ENCODE measurements around the gene ZNF503.
"Not testable (repeated sequence)": the region's sequence is repeated elsewhere in the genome, so short reads cannot be mapped to it uniquely, and the experiment has no call there.

ZNF503 gene

DNA sequence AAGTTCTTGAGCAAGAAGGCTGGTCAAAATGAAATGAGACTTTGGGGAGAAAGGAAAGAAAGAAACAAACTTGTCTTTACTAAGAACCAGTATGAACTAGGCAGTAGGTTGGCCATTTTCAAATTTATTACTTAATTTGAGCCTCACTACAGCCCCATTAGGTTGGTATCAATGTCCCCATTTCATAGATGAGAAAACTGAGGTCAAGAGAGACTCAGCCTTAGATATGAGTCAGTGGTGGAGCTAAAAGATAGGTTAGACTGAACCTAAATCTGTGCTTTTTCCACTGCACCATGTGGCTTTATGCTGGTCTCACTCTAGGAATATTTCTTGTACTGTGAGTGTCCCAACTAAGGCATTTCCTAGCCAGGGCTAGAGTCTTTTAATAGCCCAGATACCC is 8.8 kb downstream of the ZNF503 start:
- DNase-seq, result no peak

DNA sequence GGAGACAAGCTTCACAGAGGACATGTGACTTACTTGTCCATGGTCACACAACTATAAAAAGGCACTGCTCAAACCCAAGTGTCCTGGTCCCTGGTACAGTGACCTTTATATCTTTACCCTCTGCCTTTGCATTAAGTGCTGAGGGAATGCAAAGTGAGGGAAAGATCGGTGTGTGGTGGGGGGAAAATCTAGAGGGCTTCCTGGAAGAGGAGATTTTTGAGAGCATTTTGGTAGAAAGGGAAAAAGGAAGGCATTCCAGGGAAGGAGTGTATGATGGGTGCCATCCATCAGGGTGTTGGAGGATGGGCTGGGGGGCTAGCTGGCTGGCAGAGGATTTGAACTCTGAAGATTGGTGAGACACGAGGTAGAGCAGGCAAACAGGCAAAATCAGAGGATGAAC is 9.3 kb downstream of the ZNF503 start:
- no peak for DNase-seq

DNA sequence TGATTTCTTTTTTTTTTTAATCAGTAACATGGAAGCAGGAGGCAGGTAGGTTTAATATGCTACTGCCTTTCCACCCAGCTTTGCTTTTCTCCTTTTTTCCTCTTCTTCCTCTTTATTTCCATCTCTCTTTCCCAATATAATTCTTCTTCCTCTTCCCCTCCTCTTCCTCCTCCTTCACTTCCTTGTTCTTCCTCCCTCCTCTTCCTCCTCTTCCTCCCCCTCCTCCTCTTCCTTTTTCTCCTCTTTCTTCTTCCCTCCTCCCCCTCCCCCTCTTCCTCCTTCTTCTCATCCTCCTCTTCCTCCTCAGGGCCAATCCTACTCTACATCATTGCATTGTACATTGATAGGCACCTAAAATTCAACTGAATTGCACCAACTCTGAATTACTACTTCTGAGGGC is 11.4 kb downstream of the ZNF503 start:
- DNase-seq, result no peak

DNA sequence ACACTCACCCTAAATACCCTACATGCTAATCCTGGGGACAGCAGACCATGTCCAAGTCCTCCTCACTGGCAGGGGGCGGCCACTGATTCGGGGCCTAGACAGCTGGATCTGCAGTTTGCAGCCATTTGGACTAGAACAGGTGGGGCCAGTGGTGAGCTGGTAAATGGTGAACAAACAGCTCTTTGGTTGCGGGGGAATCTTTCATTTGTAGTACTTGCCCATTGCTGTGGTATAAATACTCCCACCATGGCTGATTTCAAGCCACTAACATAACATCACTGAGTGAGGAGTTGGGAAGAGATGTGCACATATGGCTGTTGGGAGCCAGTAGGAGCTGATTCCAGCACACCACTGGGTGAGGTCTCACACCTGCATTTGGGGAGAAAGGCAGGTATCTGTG is 13.5 kb downstream of the ZNF503 start:
- DNase-seq, result no peak

DNA sequence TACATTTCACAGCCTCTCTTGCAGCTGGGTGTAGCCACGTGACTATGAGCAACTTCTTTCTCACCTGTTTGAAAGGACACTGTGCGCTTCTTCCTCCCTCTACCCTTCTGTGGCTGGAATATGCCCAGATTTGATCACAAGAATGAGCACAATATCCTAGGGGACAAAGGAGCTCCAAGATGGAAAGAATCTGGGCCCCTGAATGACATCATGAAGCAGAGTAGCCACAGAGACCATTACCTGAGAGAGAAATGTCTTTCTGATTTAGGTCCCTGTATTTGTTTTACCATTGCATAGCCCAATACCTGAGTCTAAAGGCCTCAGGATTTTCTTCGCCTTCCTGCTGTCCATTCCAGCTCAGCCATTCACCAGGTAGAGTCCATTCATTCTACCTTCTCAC is 15.4 kb downstream of the ZNF503 start:
- no peak for DNase-seq

DNA sequence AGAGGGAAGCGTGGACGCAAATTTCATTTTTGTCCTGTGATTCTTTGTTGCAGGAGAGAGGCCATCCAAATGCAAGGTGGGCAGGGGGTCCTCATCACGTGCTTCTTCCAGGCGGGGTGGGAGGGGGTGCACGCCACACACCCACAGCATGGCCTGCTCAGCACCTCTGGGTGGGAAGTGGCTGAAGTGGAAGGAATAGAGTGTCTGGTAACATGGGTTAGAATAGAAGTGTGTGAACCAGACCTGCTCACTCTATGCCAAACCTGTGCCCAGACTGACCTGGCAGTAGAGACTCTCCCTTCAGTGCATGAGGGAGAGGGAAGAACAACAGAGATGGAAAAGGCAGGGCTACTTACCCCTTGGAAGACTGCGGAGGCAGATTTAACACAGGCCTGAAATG is 21.7 kb downstream of the ZNF503 start:
- DNase-seq, result no peak

DNA sequence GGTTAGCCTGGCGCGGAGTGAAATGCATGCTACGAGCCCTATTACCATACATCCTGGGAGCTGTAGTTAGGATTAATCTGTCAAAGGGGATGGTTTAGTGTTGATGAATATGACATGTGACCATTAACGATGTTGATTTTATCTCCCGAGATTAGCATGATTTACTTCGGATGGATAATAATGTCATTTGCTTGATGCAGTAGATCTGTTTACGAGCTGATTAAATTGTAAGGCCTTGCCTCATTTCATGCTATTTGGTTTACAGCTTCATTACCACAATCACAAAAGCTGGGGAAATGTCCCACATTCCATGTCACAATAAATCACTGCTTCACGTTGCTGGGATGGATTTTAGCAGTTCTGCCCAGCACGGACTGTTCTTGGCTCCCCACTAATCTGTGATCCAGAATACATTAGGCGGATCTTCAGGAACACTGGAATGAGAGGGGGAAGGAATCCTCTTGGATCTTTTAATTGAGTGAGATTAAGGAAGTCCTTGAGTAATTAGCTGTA is 22.3 kb downstream of the ZNF503 start:
- no peak for DNase-seq

DNA sequence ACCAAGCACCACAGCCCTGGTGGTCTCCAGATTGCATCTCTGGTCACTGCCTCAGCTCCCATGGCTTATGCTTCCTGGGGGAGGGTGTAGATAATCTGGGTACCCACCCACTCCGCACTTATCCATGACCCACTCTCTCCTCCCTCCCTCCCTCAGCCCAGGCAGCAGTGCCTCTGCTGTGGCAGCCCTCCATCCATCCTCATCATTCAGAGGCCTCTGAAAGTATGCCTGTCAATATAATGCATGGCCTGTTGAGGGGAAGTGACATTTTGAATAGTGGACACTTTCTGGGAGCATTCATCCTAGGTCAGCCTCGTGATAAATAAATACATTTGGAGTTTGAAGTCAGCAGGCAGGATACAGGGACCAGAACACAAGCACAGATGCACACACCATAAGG is 23.2 kb downstream of the ZNF503 start:
- DNase-seq, result no peak

DNA sequence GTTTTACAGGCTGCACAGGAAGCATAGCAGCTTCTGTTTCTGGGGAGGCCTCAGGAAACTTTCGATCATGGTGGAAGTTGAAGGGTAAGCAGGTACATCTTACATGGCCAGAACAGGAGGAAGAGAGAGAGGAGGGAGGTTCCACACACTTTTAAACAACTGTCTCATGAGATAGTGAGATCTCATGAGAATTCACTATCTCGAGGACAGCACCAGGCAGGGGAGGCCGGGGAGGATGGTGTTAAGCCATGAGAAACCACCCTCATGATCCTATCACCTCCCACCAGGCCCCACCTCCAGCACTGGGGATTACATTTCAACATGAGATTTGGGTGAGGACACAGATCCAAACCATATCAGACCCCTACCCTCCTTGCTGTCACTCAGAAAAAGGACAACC is 23.7 kb downstream of the ZNF503 start:
- DNase-seq, result no peak

DNA sequence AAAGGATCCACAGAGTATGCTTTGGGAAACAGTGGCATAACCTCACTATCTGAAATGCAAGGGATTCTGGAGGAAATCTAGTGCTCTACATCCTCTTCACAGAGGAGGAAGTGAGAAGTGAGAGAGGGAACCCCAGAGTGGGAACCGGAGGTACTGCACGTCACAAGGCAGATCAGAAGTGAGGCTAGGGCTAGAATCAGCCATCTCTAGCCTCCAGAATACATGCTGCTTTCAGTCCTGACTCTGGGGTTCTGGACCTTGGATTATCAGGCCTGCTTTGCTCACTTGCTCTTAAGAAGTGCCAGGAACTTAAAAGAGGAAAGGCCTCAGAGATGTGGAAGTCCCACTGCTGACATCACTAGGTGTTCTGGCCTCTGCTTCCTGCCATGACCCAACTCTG is 25.7 kb downstream of the ZNF503 start:
- DNase-seq, result no peak

DNA sequence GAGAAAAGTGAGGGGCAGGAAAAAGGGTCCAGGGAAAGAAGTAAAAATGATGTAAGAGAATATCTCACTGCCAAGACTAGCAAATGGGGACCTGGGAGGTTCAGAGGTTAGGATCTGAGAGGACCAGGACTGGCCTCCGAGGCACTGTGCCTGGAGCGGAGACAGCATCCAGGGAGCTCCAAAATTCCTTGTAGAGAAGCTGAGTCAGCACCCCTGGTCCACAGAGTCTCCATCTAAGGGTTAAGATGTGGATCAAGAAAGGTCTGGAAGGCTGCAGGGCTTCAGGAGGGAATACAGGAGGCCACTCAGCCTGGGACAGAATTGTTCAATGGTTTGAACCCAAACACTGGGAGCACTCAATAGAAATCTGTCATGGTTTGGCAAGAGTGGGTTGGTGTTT is 30.6 kb downstream of the ZNF503 start:
- no peak for DNase-seq

DNA sequence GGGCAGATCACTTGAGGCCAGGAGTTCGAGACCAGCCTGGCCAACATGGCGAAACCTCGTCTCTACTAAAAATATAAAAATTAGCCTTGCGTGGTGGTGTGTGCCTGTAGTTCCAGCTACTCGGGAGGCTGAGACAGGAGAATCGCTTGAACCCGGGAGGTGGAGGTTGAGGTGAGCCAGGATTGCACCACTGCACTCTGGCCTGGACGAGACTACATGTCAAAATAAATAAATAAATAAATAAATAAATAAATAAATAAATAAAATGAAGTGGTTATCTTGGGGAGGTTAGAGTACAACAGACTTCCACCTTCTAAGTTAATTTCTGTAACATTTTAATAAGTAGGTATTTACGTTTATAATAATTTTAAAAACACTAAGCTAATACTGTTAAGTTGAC is 31.7 kb downstream of the ZNF503 start:
- not testable (repeated sequence) for DNase-seq

DNA sequence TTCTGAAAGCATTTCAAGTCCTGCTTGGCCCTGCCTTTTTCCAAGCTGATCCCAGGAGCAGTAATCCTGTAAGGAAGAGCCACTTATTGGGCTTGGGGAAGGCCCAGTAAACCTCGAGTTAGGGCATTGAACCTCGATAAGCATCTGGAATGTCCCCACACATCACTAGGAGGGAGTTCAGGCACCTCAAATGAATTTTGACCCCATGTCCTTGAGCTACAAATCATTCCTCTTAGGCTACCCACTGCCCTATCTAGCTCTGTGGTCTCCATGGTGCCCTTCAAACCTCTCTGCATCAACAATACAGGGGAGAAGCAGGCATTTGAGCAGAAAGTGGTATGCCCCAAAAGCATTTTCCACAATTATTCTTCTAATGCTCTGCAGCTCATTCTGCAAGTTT is 33.7 kb downstream of the ZNF503 start:
- no peak for DNase-seq

DNA sequence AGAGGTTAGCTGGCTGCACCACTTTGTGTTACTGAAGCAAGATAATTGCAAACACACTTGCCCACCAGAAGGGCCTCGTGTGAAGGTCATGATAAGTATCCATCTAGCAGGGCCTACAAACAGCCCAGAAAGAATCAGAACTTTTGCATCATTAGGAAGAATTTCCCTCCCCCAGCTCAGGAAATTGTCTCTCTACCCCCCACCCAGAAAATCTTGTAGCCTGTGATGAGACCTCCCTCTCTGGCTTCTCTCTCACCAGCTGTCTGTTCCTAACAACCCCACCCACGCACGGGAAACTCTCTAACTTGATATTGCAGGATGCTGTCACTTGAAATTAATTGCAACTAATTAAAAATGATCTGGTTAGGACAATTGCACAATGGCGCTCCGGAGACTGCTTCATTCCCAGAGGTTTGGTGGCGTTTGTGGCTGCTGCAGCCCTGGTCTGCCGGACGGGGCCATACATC is 34.5 kb downstream of the ZNF503 start:
- no peak for DNase-seq

DNA sequence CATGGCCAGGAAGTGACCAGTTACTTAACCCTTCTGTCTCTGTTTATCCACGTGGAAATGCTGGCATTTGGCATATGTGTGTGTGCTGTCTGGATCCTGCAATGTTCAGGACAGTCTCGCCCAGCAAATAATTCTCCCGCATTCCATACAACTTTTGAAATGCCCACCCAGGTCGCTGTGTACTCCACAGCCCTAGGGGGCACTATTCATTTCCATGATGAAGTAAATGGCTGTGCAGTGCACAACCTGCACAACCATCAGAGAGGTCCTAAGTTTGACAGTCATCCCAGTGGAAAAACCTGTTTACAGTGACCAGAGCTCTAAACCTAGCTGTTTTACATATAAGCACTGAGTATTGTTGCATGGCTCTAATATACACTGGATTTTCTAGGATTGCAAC is 38.1 kb downstream of the ZNF503 start:
- DNase-seq, result no peak

DNA sequence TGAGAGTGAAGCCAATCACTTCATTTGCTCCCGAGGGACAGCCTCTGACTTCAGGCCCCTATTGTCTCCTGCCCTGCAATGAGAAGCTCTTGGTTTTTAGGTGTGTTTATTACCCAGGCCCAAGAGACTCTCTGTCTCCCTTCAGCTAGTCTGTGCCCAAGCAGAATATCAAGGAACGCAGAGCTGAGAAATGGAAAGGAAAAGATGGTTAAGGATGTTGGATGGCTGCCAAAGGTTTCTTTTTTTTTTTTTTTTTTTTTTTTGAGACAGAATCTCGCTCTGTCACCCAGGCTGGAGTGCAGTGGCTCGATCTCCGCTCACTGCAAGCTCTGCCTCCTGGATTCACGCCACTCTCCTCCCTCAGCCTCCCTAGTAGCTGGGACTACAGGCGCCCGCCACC is 41.7 kb downstream of the ZNF503 start:
- DNase-seq, result not testable (repeated sequence)

DNA sequence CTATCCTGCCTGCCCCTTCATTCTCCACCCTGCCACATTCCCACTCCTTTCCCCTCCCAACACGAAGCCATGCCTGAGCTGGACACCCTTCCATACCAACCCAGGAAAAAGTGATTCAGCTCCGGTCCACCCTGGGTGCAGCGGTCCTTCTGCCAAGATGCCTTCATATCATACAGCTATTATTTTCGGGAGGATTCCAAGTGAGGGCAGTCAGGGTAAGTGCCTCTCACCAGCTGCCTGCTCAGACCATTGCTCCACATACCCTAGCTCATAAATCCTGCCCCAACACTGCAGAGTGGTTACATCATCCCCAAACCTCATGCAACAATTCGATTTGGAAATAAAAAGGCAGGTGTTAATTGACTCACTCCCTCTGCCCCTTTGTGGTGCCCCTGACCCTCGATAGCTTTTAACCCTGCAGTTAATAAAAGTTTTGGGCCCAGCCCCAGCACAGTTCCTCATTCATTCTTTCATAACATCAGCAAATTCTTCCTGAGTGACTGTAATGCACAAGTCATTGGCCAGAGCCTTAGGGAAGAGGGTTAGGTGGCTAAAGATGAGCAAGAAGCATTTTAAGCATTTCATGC is 42.6 kb downstream of the ZNF503 start:
- no peak for DNase-seq

DNA sequence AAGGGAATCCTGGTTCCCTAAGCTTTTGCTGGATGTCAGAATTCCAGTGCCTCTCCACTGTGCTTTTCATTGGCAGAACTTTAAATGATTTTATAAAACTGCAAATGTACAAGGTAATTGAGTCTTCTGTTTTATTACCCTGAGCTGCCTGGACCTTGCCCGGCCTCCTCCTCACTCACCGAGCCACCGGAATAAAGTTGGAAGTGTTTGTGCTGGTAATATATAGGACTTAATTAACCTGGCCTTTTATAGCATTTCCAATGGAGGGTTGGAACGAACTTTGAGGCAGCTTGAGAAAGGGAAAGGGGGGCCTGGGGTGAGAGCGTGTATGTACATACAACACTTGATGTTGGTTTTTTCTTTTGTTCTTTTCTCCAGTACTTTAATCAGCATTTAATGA is 43.4 kb downstream of the ZNF503 start:
- no peak for DNase-seq

DNA sequence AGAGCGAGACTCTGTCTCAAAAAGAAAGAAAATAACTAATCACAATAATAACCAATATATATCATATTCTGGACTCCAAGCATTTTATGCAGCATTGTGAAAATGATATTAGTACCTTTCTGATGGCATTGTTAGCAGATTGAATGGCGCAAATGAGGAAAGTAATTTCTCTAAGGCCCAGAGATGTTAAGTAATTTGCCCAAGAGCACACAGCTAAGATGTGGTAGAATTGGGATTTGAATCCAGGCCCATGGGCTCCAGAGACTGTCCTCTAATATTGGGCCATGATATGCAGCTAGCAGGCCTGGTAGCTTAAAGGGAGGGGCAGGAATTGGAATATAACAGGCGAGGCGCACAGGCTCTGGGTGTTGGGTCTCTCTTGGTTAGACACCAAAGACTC is 44.1 kb downstream of the ZNF503 start:
- no peak for DNase-seq

DNA sequence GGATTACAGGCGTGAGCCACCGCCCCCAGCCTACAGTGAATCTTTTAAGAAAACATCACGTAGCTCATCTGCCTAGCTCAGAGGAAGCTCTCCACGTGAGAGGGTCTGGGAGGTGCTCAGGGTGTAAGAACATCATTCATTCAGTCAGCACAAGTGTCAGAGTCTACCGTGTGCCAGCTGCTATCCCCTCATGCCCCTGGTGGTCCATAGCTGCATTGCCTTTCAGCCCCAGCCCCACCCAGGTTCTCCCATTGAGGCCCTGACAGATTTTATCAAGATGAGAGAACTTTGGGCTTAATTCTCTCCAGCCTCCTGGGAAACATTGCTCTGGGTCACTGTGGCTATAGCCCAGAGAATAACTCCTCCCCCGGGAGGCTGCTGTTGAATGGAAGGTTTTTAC is 45.1 kb downstream of the ZNF503 start:
- no peak for DNase-seq

DNA sequence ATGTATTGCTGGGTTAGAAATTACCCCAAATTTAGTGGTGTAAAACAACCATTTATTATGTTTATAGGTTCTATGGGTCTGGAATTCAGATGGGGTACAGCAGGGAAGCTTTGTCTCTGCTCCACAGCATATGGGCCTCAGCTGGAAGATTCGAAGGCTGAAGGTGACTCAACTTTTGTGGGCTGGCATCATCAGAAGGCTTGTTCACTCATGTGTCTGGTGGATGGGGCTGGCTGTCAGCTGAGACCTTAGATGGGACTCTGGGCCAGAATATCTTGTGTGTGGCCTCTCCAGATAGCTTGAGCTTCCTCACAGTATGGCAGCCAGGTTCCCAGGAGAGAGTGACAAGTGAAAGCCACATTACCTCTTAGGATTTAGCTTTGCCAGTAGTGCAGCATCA is 45.9 kb downstream of the ZNF503 start:
- no peak for DNase-seq

DNA sequence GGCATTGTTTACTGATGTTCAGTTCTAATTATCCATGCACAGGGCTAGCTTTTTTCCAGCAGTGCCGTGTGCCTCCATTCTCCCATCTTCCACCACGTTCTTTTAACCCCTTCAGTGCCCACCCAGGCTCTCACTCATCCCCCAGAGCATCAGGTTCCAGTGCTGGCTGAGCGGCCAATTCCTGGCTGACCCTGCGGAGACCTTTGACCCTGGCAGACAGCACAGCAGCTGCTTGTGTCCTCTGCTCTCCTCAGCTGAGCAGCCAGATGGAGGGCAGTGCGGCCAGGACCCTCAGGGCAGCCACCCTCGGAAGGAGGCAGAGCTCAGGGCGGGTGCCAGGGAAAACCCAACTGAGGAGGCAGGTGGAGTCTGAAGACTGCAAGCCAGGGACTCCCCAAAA is 48.4 kb downstream of the ZNF503 start:
- DNase-seq, result no peak

DNA sequence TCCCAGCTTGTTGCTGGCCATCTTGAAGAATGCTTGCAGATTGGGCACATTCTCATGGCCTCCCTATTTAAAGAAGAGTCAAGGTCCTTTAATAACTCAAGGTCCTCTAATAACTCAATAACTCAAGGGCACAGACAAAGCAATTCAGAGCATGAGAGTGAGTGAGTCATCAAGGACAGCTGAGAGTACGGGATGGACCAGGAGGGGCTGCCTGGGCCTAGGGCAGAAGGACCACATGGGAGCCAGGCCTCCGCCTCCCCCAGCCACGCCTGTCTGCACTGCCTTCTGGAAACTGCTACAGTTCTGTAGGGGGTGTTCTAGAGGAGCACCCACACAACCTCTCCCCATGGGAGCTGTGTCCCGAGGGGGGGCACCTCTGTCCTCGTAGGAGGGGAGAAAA is 48.9 kb downstream of the ZNF503 start:
- DNase-seq, result no peak

DNA sequence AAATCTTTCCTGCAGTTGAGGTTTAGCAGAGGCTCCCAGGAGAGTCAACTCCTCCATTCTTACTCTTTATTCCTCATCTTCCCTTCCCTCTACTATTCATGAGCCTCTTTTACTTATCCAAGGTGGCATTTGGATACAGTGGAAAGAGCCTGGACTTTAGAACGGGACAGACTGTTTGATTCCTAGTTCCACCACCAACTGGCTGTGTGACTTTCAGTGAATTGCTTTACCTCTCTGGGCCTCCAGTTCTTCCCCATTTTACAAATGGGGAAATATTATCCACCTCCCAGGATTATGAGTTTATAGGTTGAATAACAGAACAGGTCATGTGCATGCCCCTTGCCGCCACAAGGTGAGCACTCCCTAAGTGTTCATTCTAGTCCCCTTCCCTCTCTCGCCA is 49.9 kb downstream of the ZNF503 start:
- DNase-seq, result no peak

DNA sequence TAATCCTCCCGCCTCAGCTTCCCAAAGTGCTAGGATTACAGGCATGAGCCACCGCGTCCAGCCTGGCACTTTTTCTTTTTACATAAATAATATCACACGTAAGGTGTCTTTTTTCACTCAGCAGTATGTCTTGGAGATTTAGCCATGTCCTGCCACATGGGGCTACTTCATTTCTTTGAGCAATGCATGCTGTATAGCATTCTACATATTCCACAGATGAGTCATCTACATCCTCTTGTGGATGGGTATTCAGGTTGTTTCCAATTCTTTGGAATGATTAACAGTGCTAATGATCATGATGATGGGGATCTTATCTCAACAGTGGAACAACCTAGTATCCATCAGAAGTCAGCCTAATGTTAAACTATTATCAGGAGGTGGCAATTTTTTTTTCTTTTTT is 50.8 kb downstream of the ZNF503 start:
- DNase-seq, result no peak

Measured in stimulated activated CD4-positive, alpha-beta T cell treated with anti-CD3 and anti-CD28 coated beads, Interleukin-12 subunit alpha, Interleukin-12 subunit beta, amount 100 ng/mL, for 4 hours (primary cell).